ENCODE data around the gene TALDO1. TPM values are rescaled to one million over a fixed set of nuclear protein-coding genes. Genes with fewer than 3 reads are reported as not detected.

Gene TALDO1
- total RNA-seq, 1 donor from 2014 or later = 123 TPM

DNA sequence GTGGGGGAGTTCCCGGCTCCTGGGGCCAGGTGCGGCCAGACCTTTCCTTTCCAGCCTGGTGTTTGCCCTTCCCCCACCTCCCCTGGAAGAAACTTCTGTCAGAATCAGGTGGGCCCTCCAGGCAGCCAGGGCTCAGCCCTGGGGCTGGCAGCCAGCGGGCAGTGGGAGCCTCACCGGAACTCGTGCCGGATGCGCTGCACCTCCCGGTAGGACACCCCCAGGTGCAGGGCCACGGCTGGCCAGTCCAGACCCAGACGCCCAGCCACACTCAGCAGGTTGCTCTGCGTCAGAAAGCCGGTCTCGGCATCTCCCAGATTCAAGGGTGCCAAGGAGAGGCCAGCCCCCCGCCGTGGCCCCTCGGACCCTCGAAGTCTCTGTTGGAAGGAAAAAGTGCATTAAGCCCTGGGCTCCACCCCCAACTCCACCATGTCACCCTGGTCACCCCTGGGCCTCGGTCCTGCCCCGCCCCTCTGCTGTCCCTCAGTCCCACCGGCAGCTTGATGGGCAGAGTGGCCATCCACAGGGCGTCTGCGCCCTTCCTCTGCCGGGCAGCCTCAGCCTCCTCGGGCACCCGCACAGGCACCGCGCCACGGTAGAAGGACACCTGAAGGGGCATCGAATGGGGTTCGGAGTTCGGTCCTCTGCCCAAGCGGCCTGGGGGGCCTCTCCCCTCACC, 52.5 kb downstream of the TALDO1 start:
- H3K36me3 Mint-ChIP-seq (ENCODE audit: low read depth, unreplicated experiment) = no peaks in the 10 kb centered on the region
- H3K4me1 Mint-ChIP-seq (ENCODE audit: unreplicated experiment) = no peaks in the 10 kb centered on the region
- H3K27me3 Mint-ChIP-seq (ENCODE audit: unreplicated experiment) = peaks cover 12% of the 10 kb centered on the region
- no peak for DNase-seq (ENCODE audit: low spot score)
- TF ChIP-seq, protein P1, sequence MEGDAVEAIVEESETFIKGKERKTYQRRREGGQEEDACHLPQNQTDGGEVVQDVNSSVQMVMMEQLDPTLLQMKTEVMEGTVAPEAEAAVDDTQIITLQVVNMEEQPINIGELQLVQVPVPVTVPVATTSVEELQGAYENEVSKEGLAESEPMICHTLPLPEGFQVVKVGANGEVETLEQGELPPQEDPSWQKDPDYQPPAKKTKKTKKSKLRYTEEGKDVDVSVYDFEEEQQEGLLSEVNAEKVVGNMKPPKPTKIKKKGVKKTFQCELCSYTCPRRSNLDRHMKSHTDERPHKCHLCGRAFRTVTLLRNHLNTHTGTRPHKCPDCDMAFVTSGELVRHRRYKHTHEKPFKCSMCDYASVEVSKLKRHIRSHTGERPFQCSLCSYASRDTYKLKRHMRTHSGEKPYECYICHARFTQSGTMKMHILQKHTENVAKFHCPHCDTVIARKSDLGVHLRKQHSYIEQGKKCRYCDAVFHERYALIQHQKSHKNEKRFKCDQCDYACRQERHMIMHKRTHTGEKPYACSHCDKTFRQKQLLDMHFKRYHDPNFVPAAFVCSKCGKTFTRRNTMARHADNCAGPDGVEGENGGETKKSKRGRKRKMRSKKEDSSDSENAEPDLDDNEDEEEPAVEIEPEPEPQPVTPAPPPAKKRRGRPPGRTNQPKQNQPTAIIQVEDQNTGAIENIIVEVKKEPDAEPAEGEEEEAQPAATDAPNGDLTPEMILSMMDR (IDR thresholded peaks at IDR 0.05; ENCODE audit: unreplicated experiment) = no peak
- H3K4me3 Mint-ChIP-seq (ENCODE audit: unreplicated experiment) = no peak overlapping the region
- no peaks in the 10 kb centered on the region for H3K9me3 Mint-ChIP-seq (ENCODE audit: unreplicated experiment)
- H3K27ac Mint-ChIP-seq (ENCODE audit: unreplicated experiment) = no peak overlapping the region

DNA sequence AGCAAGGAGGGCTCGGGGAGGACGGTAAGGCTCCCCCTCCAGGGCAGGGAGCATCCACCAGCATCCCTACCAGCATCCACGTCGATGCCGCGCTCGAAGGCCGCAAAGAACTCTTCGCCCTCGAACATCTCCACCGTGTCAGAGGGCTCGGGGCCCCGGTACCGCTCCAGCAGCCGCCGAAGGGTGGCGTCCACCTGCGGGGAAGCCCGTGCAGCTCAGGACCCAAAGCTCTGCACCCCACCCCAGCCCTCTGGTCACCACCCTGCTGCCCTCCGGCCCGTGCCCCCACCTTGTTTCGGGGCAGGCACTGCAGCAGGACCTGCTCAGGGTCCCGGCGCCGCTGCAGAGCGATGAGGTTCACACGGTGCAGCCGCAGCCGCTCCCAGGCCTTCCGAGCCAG, 53.2 kb downstream of the TALDO1 start:
- no peak for DNase-seq (ENCODE audit: low spot score)
- Mint-ChIP-seq H3K4me3 (ENCODE audit: unreplicated experiment) (no peak overlapping the region), H3K36me3 (ENCODE audit: low read depth, unreplicated experiment) (no peaks in the 10 kb centered on the region), H3K9me3 (ENCODE audit: unreplicated experiment) (no peaks in the 10 kb centered on the region), H3K27me3 (ENCODE audit: unreplicated experiment) (peaks cover 12% of the 10 kb centered on the region), H3K27ac (ENCODE audit: unreplicated experiment) (no peak overlapping the region), H3K4me1 (ENCODE audit: unreplicated experiment) (no peaks in the 10 kb centered on the region)
- TF ChIP-seq, protein P1 (IDR thresholded peaks at IDR 0.05; ENCODE audit: unreplicated experiment) = no peak

DNA sequence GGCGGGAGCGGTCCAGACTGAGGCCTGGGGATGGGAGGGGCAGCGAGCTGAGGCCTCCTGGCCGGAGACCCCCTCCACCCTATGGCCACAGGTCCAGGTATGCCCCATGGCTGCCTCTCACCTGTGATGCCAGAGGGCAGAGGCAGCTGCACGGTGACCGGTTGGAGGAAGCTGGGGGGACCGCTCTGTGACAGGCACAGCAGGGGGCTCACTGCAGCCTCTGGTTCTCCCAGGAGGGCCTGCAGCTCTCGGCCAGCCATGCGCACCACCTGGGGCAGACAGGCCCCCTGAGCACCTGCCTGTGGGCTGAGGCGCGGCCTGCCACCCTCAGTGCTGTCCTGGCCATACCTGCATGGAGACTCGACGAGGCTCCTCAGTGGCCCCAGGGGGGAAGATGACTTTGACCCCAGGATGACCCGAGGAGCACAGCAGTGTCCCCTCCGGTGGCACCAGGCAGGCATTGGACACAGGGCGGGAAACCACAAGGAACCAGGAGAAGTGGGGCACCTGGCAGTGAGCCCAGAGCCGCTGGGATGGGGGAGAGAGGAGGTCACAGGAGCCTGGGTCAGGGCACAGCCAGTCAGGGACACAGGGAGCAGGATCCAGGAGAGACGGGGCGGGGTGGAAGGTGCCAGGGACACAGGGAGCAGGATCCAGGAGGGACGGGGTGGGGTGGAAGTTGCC, 54.0 kb downstream of the TALDO1 start:
- DNase-seq (ENCODE audit: low spot score) = no peak
- TF ChIP-seq, protein P1 (IDR thresholded peaks at IDR 0.05; ENCODE audit: unreplicated experiment) = no peak
- Mint-ChIP-seq H3K27ac (ENCODE audit: unreplicated experiment) (no peak overlapping the region), H3K9me3 (ENCODE audit: unreplicated experiment) (no peaks in the 10 kb centered on the region), H3K36me3 (ENCODE audit: low read depth, unreplicated experiment) (no peaks in the 10 kb centered on the region), H3K4me1 (ENCODE audit: unreplicated experiment) (no peaks in the 10 kb centered on the region), H3K27me3 (ENCODE audit: unreplicated experiment) (peaks cover 12% of the 10 kb centered on the region), H3K4me3 (ENCODE audit: unreplicated experiment) (no peak overlapping the region)

DNA sequence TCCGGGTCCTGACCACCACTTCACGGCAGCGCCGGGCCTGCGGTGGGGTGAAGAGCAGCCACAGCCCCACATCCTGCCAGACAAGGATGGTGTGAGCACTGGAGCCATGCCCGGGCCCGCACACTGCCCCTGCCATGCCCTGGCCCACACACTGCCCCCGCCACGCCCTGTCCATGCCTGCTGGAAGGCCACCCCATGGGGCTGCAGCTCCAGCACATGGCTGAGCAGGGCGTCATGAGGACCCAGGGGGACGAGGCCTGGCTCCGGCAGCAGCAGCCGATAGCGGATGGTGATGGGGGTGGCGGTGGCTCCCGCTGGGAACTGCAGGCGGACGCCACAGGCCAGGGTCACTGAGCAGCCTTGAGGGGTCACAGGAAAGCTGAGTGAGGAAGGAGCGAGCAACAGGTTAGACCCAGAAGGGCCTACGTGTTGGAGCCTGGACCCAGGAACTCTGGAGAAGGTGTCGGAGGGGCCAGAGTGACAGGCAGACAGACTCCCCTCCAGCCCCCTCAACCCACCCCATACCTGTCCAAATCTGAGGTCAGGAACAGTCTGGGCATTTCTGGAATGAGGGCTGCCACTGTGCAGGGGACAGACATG, 54.9 kb downstream of the TALDO1 start:
- Mint-ChIP-seq H3K36me3 (ENCODE audit: low read depth, unreplicated experiment) (no peaks in the 10 kb centered on the region), H3K4me3 (ENCODE audit: unreplicated experiment) (no peak overlapping the region), H3K9me3 (ENCODE audit: unreplicated experiment) (no peaks in the 10 kb centered on the region), H3K4me1 (ENCODE audit: unreplicated experiment) (no peaks in the 10 kb centered on the region), H3K27me3 (ENCODE audit: unreplicated experiment) (peaks cover 9% of the 10 kb centered on the region), H3K27ac (ENCODE audit: unreplicated experiment) (no peak overlapping the region)
- DNase-seq (ENCODE audit: low spot score) = no peak
- TF ChIP-seq, protein P1 (IDR thresholded peaks at IDR 0.05; ENCODE audit: unreplicated experiment) = no peak

All from endothelial cell (in vitro differentiated cells).